HG03457 (cell line): ENCODE measurements around the gene ANKRD33B.
"Not testable (repeated sequence)": the region's sequence is repeated elsewhere in the genome, so short reads cannot be mapped to it uniquely, and the experiment has no call there.

Source experiments
- ATAC-seq: cut with Tn5 transposase; IDR thresholded peaks from one replicate; pipeline ENCODE4 v1.9.1; 2021; ENCODE audit warnings: moderate number of reproducible peaks; ENCODE audit not compliant: unreplicated experiment

The ANKRD33B gene

GRCh38 chr5:10612251-10612650, 48.4 kb downstream of the ANKRD33B start:
- no peak for ATAC-seq

GRCh38 chr5:10615693-10616092, 51.8 kb downstream of the ANKRD33B start:
- ATAC-seq, result no peak

GRCh38 chr5:10617103-10617502, 53.2 kb downstream of the ANKRD33B start:
- no peak for ATAC-seq

GRCh38 chr5:10618311-10618710, 54.4 kb downstream of the ANKRD33B start:
- ATAC-seq, result no peak

GRCh38 chr5:10619649-10620048, 55.8 kb downstream of the ANKRD33B start:
- no peak for ATAC-seq

- ATAC-seq, result no peak
These were observed 56.5 kb downstream of the ANKRD33B start for GRCh38 chr5:10620346-10620745.

GRCh38 chr5:10621832-10622231, 58.0 kb downstream of the ANKRD33B start:
- no peak for ATAC-seq

GRCh38 chr5:10622810-10623209, 58.9 kb downstream of the ANKRD33B start:
- ATAC-seq, result no peak

- no peak for ATAC-seq
These were observed 59.5 kb downstream of the ANKRD33B start for GRCh38 chr5:10623305-10623910.

GRCh38 chr5:10624206-10624605, 60.3 kb downstream of the ANKRD33B start:
- no peak for ATAC-seq

GRCh38 chr5:10624679-10625078, 60.8 kb downstream of the ANKRD33B start:
- ATAC-seq, result no peak

- no peak for ATAC-seq
These were observed 62.0 kb downstream of the ANKRD33B start for GRCh38 chr5:10625700-10626472.

GRCh38 chr5:10626473-10627013, 62.7 kb downstream of the ANKRD33B start:
- ATAC-seq, result no peak

GRCh38 chr5:10627160-10627701, 63.4 kb downstream of the ANKRD33B start:
- ATAC-seq, result peak; percentile 20

- ATAC-seq, result no peak
These were observed 64.7 kb downstream of the ANKRD33B start for GRCh38 chr5:10628601-10629000.

GRCh38 chr5:10629682-10630081, 65.8 kb downstream of the ANKRD33B start:
- ATAC-seq, result no peak

- no peak for ATAC-seq
These were observed 66.3 kb downstream of the ANKRD33B start for GRCh38 chr5:10630126-10630525.

- not testable (repeated sequence) for ATAC-seq
These were observed 66.9 kb downstream of the ANKRD33B start for GRCh38 chr5:10630744-10631143.

GRCh38 chr5:10631316-10631996, 67.6 kb downstream of the ANKRD33B start:
- ATAC-seq, result peak; percentile 3

GRCh38 chr5:10632110-10632761, 68.4 kb downstream of the ANKRD33B start:
- ATAC-seq, result peak; percentile 34
